ENCODE data around the gene CGB5.
A peak's percentile ranks its signal among the peaks of the same experiment; 100 is the strongest.
"Not testable (repeated sequence)": the region's sequence is repeated elsewhere in the genome, so short reads cannot be mapped to it uniquely, and the experiment has no call there.

Gene CGB5

DNA sequence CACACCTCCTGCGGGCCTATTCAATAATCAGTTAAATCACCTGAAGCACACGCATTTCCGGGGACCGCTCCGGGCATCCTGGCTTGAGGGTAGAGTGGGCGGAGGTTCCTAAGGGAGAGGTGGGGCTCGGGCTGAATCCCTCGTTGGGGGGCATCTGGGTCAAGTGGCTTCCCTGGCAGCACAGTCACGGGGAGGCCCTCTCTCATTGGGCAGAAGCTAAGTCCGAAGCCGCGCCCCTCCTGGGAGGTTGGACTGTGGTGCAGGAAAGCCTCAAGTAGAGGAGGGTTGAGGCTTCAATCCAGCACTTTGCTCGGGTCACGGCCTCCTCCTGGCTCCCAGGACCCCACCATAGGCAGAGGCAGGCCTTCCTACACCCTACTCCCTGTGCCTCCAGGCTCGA is at the start of gene CGB5:
TSS of gene CGB5 (plus strand) at position 301 of the 400 bp plus-strand sequence. CDS start 362 bp downstream, outside the sequence.
- DNase-seq (ENCODE audit: low read depth), result not testable (repeated sequence)

DNA sequence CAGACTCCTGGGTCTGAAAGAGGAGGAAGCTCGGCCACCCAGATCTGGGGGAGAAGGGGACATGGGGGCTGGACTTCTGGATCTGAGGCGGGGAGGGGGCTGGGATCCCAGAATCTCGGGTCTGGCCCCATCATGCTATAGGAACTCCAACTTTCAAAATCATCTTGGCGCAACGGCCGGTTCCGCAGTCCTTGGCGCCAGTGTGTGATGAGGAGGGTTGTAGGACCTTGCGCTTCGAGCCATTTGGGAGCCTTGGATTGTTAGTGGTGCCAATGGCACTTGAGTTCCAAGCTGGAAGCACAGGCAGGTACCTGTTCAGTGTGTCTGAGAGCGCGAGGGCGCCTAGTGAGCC is 49.6 kb upstream of the CGB5 start:
- DNase-seq (ENCODE audit: low read depth), result peak; percentile 12

GRCh38 chr19:48997972-48998371 is 45.7 kb upstream of the CGB5 start:
- DNase-seq (ENCODE audit: low read depth), result peak; percentile 68

GRCh38 chr19:48999481-49000325 is 43.9 kb upstream of the CGB5 start:
- DNase-seq (ENCODE audit: low read depth), result peak; percentile 77

- no peak for DNase-seq (ENCODE audit: low read depth)
Observed at GRCh38 chr19:49004133-49004532, 39.5 kb upstream of the CGB5 start.

DNA sequence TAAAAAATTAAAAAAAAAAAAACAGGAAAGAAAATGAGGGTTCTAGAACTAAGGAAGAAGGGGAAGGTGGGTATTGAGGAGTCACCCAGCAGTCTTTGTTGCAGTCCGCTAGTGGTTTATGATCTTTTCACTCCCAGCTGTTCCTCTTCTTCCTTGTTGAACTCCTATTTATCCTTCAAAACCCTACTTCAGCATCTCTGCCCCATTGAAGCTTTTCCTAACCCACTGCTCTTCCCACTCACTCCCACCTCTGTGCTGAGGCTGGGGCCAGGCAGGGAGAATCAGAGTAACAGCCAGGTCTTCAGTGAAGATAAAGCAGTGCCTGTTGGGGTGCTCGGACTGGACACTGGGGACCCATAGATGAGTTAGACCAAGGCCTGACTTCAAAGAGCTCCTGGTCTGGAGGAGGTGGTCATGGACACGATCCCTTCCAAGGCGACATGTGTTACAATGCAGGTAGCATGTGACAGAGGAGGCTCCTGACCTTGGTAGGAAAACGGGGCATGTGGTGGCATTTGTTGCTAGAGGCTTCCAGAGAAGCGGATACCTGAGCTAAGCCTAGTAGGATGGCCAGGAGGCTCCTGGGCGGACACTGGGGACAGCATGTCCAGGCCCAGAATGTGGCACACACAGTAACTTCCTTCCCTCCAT is 38.6 kb upstream of the CGB5 start:
- DNase-seq (ENCODE audit: low read depth), result no peak

GRCh38 chr19:49006905-49007304 is 36.7 kb upstream of the CGB5 start:
- DNase-seq (ENCODE audit: low read depth), result no peak

DNA sequence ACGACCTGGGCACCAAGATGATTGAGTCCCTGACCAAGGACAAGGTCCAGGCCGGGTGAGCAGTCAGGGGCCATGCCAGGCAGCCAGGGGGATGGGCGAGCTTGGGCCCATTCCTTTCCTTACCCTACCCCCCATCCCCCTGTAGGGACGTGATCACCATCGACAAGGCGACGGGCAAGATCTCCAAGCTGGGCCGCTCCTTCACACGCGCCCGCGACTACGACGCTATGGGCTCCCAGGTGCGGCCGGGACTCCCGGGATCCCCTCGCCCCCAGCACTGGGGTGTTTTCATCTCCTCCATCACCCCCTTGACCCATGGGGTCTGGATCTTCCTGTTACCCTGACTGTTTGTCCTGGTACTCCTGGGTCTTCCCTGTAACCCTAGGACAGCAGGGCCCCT is 33.8 kb upstream of the CGB5 start:
- DNase-seq (ENCODE audit: low read depth), result no peak

GRCh38 chr19:49010453-49010852 is 33.2 kb upstream of the CGB5 start:
- DNase-seq (ENCODE audit: low read depth), result no peak

GRCh38 chr19:49011194-49011593 is 32.5 kb upstream of the CGB5 start:
- no peak for DNase-seq (ENCODE audit: low read depth)

DNA sequence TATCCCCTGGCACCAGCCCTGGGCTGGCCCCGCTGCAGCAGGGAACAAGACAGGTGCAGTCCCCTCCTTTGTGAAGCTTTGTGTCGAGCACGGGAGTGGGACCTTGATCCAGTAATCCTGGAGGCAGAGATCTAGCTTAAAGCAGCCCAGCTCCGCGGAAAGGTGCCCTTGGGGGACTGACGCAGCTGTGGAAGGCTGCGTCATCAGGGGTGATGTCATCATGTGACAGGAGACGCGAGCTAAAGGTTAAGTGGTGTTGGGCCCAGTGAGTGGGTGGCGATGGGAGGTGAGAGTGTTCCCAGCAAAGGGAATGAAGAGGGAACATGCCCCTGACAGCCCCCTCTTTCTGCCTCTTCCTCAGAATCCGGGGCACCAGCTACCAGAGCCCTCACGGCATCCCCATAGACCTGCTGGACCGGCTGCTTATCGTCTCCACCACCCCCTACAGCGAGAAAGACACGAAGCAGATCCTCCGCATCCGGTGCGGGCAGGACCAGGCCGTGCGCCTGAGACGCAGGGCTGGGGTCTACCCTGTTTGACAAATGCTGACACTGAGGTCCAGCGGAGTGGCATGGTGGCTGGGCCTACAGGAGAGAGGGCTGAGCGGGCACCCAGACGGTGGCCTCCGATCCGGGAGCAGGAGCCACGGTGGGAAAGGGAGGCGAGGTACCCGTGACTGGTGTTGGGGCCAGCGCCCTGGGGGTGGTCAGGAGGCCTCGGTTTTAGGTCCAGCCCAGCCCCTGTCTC is 29.4 kb upstream of the CGB5 start:
- peak; percentile 20 for DNase-seq (ENCODE audit: low read depth)

DNA sequence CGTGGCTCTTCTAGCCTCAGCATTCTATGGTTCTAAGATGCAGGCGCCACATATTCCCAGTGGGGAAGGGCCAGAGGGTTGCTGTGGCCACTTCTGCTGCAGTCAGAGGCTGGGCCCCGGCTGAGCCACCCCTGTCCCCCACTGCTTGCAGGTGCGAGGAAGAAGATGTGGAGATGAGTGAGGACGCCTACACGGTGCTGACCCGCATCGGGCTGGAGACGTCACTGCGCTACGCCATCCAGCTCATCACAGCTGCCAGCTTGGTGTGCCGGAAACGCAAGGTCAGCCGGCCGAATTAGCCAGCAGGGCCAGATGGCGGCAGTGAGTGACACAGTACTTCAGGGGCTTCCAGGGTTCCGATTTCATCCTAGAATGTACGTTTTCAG is 28.8 kb upstream of the CGB5 start:
- DNase-seq (ENCODE audit: low read depth), result no peak

DNA sequence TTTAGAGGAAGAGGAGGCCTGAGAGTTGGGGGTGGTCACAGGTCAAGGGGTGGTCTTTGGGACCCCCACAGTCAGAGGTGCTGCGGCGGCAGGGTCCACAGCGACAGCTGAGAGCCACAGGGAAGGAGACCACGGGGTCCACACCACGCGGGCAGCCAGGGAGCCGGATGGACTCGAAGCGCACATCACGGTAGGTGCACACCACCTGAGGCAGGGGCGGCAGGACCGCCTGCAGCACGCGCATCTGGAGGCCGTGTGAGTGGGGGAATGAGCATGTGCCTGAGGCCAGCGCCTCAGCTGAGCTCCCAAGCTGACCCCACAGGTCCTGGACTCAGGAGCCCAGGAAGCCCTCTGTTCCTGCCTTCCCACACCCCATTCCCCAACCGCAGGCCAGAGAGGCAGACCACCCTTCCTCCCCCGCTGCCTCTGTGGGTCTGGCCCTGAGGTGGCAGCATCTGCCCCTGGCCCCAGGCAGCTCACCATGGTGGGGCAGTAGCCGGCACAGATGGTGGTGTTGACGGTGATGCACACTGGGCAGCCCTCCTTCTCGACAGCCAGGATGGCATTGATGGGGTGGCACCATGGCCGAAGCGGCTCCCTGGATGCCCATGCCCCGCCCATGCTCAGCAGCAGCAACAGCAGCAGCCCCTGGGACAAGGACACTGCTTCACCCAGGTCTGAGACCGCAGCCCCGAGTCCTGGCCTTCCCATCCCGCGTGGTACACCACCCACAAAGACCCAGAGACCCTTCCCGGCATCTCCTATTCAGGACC is 27.4 kb upstream of the CGB5 start:
- DNase-seq (ENCODE audit: low read depth), result no peak

DNA sequence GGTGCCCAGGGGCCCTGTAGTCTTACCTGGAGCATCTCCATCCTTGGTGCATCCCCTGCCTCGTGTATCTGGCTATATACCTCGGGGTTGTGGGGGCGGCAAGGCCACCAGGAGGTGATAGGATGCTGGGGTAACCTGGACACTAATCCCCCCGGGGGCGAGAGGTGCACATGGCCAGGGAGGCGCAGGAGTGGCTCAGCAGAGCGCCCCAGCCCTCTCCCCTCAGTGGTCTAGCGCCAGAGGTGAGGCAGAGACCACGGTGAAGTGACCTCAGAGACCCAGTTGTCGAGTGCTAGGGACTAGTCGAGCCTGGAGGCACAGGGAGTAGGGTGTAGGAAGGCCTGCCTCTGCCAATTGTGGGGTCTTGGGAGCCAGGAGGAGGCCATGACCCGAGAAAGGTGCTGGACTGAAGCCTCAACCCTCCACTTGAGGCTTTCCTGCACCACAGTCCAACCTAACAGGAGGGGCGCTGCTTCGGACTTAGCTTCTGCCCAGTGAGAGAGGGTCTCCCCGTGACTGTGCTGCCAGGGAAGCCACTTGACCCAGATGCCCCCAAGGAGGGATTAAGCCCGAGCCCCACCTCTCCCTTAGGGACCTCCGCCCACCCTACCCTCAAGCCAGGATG is 26.5 kb upstream of the CGB5 start, which contains the start of gene LHB:
TSS of gene LHB (minus strand) at position 51 of the 625 bp plus-strand sequence. CDS start at position 41, 10 bp downstream.
- no peak for DNase-seq (ENCODE audit: low read depth)

GRCh38 chr19:49017666-49018351 is 25.8 kb upstream of the CGB5 start:
- DNase-seq (ENCODE audit: low read depth), result peak; percentile 56

- DNase-seq (ENCODE audit: low read depth), result not testable (repeated sequence)
Observed at GRCh38 chr19:49018388-49019241, 25.0 kb upstream of the CGB5 start.

GRCh38 chr19:49019242-49019932 is 24.3 kb upstream of the CGB5 start:
- peak; percentile 53 for DNase-seq (ENCODE audit: low read depth)

- DNase-seq (ENCODE audit: low read depth), result no peak
Observed at GRCh38 chr19:49020342-49020741, 23.3 kb upstream of the CGB5 start.

All from iris pigment epithelial cell (primary cell).